ENCODE results near the gene VWA7. TPM values are rescaled to one million over a fixed set of nuclear protein-coding genes. Genes with fewer than 3 reads are reported as not detected.

VWA7 gene
- total RNA-seq, 2 donors from 2014 or later = 2.7 to 13.0 TPM

GRCh38 chr6:31799781-31800180 lies 22.7 kb upstream of the VWA7 start:
- WGBS = 88% methylated on average over 12 of the region's 12 CpGs
- Histone ChIP-seq H3K4me3 (no peak overlapping the region), H3K4me1 (replicated peaks) (no peaks in the 10 kb centered on the region), H3K36me3 (no peaks in the 10 kb centered on the region), H3K27me3 (replicated peaks; ENCODE audit: insufficient read depth) (no peaks in the 10 kb centered on the region), H3K9me3 (no peaks in the 10 kb centered on the region), H3K27ac (no peak overlapping the region)
- TF ChIP-seq POLR2AphosphoS5 (IDR thresholded peaks at IDR 0.05) (no peak), POLR2A (IDR thresholded peaks at IDR 0.05) (no peak)
- TF ChIP-seq, protein P1, sequence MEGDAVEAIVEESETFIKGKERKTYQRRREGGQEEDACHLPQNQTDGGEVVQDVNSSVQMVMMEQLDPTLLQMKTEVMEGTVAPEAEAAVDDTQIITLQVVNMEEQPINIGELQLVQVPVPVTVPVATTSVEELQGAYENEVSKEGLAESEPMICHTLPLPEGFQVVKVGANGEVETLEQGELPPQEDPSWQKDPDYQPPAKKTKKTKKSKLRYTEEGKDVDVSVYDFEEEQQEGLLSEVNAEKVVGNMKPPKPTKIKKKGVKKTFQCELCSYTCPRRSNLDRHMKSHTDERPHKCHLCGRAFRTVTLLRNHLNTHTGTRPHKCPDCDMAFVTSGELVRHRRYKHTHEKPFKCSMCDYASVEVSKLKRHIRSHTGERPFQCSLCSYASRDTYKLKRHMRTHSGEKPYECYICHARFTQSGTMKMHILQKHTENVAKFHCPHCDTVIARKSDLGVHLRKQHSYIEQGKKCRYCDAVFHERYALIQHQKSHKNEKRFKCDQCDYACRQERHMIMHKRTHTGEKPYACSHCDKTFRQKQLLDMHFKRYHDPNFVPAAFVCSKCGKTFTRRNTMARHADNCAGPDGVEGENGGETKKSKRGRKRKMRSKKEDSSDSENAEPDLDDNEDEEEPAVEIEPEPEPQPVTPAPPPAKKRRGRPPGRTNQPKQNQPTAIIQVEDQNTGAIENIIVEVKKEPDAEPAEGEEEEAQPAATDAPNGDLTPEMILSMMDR (IDR thresholded peaks at IDR 0.05) = no peak
- intact Hi-C loops (cut with DNase I) = no loop called here
- DNase-seq (ENCODE audit: low spot score) = no peak

- TF ChIP-seq, protein P1 (IDR thresholded peaks at IDR 0.05) = no peak
- TF ChIP-seq POLR2AphosphoS5 (IDR thresholded peaks at IDR 0.05) (no peak), POLR2A (IDR thresholded peaks at IDR 0.05) (no peak)
- whole genome bisulfite sequencing = 55% methylated on average over 5 of the region's 5 CpGs
- H3K4me3 ChIP-seq = no peak overlapping the region
- no peak for DNase-seq (ENCODE audit: low spot score)
- H3K27ac ChIP-seq = peak overlapping the region in 1 of 2 donors; percentile 97
- no peaks in the 10 kb centered on the region for H3K9me3 ChIP-seq
- intact Hi-C loops (cut with DNase I) = no loop called here
- H3K36me3 ChIP-seq = no peaks in the 10 kb centered on the region
- H3K4me1 ChIP-seq (replicated peaks) = peaks cover 3% of the 10 kb centered on the region
- H3K27me3 ChIP-seq (replicated peaks; ENCODE audit: insufficient read depth) = no peaks in the 10 kb centered on the region
These were observed 20.5 kb upstream of the VWA7 start for GRCh38 chr6:31797588-31797987.

DNA sequence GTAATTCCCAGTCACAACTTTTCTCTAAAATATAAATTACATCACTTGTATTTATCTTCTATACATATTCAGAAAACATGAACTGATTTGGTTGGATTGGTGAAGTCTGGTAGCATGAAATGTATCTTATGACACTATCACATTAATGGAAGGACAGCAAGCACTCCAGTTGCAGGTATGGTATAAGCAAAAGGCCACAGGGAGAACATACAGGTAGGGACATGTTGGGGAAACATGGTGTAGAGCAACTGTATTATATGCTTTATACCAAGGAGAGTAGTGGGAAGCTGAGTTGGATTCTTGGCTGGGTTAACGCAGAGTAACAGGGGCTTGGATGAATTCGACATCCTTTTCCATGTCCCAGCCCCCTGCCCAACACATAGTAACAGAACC lies 19.9 kb upstream of the VWA7 start:
- Histone ChIP-seq H3K36me3 (no peaks in the 10 kb centered on the region), H3K27ac (peak overlapping the region in 1 of 2 donors; percentile 97), H3K4me3 (no peak overlapping the region), H3K27me3 (replicated peaks; ENCODE audit: insufficient read depth) (no peaks in the 10 kb centered on the region), H3K4me1 (replicated peaks) (peaks cover 3% of the 10 kb centered on the region), H3K9me3 (no peaks in the 10 kb centered on the region)
- intact Hi-C loops (cut with DNase I) = no loop called here
- 73% methylated on average over 2 of the region's 2 CpGs for WGBS
- no peak for DNase-seq (ENCODE audit: low spot score)
- TF ChIP-seq POLR2AphosphoS5 (IDR thresholded peaks at IDR 0.05) (no peak), POLR2A (IDR thresholded peaks at IDR 0.05) (no peak)
- TF ChIP-seq, protein P1 (IDR thresholded peaks at IDR 0.05) = no peak

- peak; percentile 84 for TF ChIP-seq POLR2AphosphoS5 (IDR thresholded peaks at IDR 0.05)
- TF ChIP-seq POLR2A (IDR thresholded peaks at IDR 0.05) = peak; percentile 51
- TF ChIP-seq, protein P1 (IDR thresholded peaks at IDR 0.05) = peak; percentile 75 to 98 (median 88)
- WGBS = 2% methylated on average over 36 of the region's 75 CpGs
- Histone ChIP-seq H3K36me3 (no peaks in the 10 kb centered on the region), H3K4me3 (peak within 1 kb of the TSS; percentile 92 to 96), H3K27ac (peak within 1 kb of the TSS; percentile 89 to 97), H3K27me3 (replicated peaks; ENCODE audit: insufficient read depth) (no peaks in the 10 kb centered on the region), H3K4me1 (replicated peaks) (peaks cover 3% of the 10 kb centered on the region), H3K9me3 (no peaks in the 10 kb centered on the region)
- DNase-seq (ENCODE audit: low spot score) = peak; percentile 84
- intact Hi-C loops (cut with DNase I) = no loop called here
These were observed 18.6 kb upstream of the VWA7 start, which contains the start of gene VARS1 for GRCh38 chr6:31795616-31796298. Gene VARS1, minus strand, starts transcription at chr6:31795752. Its CDS starts 535 bp downstream, at chr6:31795217.

Measured in prostate gland (tissue), 2 donors.